ENCODE data around the gene HIC2.
"Not testable (repeated sequence)": the region's sequence is repeated elsewhere in the genome, so short reads cannot be mapped to it uniquely, and the experiment has no call there.

HIC2 gene

DNA sequence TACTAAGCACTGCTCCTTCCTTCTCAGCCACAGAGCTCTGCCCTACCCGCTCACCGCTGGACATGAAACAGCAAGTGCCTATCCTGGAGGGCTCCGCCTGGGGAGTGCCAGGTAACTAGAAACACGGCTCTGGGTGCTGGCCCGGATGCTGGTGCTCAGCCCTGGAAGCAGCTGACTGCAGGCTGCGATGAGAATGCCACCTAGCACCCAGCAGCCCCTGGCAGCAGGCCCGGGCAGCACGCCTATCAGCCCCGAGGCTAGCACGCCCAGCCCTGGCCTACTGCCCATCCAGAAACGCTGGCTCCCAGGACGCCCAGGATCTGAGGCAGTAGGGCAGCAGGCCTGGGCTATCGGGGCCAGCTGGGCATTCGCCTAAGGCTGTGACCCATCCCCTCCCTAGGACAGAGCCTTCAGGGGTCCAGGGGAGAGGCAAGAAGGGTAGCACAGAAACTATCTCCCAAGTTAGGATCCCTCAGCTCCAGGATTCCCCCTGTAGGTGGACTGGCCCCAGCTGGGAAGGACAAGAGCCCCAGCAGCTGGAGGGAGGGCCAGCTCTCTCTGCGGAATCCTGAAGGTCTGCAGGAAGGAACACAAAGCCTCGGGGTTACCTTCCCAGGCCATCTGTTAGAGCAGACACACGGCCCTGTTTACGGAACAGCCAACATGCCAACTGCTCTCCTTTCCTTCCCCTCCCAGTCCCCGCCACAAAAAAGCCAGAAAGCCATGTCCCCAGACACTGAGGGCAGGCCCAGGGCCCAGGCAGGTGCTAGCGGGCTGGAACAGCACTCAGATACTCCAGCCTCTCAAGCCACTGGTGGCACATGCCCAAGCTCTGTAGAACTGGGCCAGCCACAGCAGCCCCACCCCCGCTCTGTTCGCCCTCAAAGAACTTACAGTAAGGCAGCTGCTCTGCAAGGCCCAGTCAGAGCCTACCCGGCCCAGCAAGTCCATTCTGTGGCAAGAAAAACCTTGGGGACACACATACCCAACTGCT, 76.9 kb downstream of the HIC2 start:
- not testable (repeated sequence) for DNase-seq (ENCODE audit: low spot score)

DNA sequence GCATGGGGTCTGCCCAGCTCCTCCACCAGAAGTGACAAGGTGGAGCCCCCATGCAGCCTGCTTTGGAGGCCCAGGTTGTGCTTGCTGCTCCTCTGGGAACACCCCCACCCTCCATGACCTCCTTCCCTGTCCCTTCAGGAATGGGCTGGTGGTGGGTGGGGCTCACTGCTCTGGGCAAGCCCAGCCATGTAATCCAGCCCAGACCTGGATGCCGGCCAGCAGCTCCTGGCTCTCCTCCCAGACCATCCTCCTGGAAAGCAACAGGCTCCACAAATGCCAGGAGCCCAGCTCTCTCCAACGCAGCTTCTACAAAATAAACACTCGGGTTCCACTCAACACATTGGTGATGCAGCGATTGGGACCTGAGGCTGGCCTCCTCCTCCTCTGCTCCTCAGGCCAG, 80.8 kb downstream of the HIC2 start:
- DNase-seq (ENCODE audit: low spot score) = not testable (repeated sequence)

DNA sequence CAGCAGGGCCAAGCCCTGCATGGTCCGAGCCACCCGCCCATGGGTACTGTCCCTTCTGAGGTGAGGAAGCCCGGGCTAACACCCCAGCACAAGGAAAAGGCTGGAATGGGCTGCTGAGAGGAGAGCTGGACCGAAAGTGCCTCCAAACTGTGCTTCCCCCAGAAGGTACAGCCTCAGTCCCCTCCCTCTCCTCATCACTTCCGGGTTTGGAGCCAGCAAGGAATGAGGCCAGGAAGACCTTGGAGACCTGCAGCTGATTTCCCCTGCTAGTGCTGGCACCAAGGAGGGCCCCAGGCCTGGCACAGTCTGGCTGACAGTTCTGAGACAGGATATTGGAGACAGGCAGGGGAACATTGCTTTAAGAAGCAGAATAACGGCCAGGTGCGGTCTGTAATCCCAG, 81.3 kb downstream of the HIC2 start:
- DNase-seq (ENCODE audit: low spot score) = not testable (repeated sequence)

DNA sequence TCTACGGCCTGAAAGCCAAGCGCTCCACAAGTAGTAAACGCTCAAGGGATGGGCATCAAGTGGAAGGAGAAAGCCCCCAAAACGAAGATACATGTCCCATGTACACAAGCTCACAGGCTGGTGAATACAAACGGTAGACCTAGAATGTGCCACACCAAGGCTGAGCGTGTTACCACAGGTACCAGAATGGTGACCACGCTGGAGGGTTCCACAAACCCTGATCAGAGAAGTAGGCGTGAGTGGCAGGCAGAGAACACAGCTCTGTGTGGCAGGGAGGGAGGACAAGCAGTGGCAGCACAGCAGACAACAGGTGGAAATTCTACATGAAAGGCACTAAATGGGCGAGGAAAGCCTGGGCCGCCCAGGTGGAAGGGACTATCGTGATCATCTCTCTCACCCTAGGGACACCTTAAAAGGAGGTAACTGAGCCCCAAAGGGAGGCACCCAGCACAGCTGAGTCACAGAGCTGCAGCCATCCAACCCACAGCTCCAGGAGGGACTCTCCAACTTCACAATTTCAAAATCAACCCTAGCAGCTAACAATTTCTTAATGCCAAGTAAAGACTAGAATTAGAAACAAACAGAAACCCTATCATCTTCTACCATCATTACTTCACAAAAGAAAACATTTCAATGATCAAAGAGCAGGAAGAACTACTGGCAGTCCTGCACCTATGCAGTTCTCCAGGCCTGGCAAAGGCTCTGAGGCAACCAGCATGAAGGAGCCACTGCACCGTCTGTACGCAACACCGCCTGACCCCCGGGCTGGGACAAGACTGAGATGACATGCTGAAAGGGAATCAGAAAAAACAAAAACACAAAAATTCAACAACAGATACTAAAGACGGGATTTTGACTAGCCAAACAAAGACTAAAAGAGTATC, 82.7 kb downstream of the HIC2 start:
- DNase-seq (ENCODE audit: low spot score) = not testable (repeated sequence)
